Activated CD8-positive, alpha-beta memory T cell treated with anti-CD3 and anti-CD28 coated beads, Interleukin-2, amount 50 U/mL, for 1 hour (primary cell): ENCODE data around the gene P2RY6.

Experiments
- DNase-seq: peaks from one replicate; pipeline ENCODE4 v3.0.0-alpha.2; 2020; ENCODE audit errors: extremely low read depth

P2RY6 gene

DNA sequence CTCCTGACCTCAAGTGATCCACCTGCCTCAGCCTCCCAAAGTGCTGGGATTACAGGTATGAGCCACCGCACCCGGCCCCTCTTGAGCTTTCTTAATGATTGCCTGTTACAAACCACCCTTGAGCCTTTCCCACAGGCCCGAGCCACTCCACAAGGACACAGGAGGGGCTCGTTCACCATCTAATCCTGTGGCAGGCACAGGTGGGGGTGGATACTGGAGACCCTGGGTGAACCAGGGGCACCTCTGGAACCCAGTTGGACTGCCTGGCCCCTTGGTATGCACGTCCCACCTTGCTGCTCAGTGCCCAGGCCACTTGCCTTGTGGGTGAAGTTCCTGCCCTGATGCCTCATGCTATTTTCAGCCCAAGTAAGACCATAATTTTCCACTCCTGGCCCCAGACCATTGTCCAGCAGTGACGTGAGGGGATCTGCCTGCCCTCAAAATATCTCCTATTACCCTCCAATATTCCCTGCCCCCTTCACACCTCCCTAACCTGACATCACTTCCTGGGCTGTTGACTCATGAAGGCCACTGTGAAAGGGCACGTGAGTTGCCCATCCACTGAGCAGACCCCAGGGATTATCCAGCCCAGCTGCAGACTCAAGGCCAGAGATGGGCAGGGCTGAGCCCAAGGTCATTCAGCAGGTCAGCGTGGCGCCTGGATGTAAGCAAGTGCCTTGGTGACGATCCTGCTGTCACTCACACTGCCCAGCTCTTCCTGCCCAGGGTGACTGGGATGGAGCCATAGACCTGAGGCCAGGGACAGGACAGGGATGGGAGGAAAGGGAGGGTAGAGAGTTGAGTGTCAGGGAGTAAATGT, 34.5 kb upstream of the P2RY6 start:
- DNase-seq: no peak

DNA sequence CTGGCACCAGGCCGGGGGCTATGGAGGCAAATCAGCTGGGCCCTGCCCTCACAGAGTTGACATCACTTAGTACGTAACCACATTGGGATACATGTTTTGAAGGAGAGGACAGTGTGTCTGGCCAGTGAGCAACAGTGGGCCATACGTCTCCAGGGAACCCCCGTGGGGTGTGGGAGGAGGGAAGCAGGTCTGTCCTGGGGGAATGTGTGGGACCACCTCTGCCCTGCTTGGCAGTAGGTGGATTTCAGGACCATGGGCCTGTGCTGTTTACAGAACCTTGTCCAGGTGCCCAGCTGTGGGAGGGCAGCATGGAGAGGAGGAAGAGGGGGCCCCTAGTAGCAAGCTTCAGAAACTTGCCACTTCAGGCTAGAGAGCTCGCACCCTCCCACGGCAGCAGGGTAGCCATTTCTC, 33.0 kb upstream of the P2RY6 start:
- no peak for DNase-seq

DNA sequence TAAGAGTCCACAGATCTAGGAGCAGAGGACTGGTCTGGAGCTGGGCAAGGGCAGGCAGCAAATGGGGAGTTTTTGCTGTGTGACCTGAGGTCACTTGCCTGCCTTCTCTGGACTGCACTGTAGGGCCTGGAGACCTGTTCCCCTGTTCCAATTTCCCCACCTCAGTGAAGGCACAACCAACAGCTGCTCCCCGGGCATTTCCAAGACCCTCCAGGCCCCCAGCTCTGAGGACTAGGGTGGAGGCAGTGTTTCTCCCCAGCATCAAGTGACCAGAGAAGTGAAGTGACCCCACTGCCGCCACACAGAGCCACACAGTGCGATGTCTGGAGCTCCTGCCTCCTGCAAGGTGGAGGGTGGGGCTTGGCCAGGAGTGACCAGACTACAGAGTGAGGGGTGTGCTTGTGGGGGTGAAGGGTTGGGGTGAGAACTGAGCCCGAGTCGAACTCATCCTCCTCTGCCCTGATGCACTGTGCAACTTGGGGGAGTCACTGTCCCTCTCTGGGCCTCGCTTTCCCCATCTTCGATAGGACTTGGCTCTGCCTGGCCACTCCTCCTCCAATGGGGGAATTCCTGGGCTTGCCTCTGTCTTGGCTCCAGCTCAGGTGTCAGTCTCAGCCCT, 32.5 kb upstream of the P2RY6 start:
- no peak for DNase-seq

DNA sequence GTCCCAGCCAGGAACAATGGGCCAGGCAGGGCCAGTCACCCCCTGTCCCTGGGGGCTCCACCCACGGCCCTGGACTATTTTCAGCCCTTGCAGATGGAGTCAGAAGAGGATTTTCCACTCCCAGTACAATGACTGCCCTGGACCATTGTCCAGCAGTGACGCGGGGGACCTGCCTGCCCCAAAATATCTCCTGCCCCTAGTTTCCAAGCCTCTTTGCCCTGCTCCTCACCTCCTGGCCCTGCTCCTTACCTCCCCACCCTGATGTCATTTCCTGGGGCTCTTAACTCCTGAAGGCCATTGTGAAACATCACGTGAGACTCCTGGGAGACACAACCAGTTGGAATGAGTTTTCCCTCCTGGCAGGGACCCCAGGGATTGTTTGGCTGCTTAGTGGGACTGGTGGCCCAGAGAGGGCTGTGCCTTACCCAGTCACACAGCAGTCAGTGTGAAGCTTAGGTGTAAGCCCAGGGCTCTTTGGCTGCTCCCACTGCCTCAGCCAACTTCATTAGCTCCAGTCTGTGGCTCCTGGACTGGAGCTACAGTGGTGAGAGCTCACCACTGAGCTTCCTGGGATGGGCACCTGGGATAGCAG, 31.9 kb upstream of the P2RY6 start:
- no peak for DNase-seq

DNA sequence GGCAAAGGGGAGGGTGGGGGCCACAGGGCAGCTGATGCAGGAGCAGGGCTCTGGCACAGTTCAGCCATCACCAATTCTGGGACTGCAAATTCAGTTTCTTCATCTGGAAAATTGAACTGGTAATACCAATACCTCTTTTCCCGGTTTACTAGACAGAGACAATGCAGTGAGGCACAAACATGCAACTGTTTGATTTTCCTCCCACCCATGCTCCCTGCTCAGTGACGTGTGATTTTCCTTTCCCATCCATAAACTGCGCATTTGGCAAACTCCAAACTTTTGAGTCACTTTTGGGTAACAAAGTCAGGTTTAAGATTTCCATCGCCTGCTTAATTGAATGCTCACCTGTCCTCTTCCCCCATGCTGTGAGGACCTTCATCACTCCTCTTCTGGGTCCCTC, 30.8 kb upstream of the P2RY6 start:
- DNase-seq: no peak

DNA sequence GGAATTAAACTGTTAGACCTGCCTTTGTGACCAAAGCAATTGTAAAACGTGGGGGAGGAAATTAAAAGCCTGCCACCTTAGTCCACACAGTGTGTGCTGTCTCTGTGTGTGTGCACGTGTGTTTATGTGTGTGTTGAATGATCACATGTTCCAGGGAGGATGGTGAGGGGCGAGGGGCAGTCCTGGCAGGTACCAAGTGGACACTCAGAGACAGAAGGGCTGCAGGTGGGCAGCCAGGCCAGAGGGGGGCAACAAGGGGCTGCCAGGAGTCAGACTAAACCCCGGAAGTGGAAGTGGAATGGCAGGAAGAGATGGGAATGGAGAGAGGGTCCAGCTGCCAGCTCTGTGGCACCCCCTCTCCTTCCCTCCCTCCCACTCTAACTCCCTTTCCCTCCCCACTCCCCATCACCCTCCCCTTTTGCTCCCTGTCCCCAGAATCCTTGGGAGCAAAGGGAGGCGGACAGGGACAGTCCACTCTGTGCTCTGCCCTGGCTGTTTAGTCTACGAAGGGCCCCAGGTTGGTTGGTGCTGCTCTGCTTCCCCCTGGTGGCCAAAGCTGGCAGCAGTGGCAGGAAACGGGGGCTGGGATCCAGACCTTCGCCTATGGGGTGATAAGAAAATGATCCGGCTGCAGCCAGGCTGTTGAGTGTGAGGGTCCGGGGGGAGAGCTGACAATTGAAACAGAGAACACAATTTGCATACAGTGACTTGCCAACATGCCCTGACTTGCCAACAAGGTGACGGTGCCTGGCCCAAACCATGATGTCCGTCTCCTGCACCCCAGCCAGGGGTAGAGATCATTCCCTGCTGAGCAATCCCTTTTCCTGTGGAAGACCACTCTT, 29.7 kb upstream of the P2RY6 start:
- peak; percentile 9 for DNase-seq

DNA sequence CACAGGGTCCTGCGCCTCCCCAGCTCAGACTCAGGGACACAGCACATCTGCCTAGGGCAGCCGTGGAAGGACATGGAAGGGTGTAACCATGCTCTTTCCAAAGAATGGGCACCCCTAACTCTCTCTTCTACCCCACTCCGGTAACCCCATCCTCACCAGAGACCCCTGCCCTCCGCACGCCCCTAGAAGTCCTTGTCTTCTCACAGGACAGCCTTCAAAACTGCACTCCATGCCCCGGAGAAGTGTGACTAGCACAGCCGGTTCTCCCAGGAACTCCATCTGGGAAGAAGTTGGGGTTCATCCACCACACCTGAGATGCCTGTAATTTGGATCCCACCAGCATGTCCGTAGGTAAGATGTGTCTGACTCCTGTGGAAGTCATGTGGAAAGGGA, 29.0 kb upstream of the P2RY6 start:
- no peak for DNase-seq

DNA sequence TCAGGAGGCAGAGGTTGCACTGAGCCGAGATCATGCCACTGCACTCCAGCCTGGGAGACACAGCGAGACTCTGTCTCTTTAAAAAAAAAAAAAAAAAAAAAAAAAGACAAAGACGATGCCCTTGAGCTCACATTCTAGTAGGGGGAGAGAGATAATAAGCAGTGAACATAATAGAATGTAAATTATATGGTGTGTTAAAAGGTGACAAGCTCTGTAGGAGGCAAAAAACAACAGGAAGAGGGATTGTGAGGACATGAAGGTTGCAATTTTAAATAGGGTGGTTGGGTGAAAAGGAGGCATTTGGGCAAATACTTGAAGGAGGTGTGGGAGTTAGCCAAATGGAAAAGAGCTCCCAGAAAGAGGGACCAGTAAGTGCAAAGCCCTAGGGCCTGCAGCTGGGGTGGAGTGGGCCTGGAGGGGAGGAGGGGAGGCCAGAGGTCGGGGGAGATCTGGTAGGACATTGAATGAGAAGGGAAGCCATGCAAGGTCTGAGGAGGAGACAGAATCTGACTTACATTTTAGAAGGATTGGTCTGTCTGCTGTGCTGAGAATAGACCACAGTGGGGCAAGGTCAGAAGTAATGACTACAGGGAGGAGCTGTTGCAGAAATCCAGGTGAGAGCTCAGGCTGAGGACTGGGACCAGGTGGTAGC, 27.4 kb upstream of the P2RY6 start:
- DNase-seq: no peak

DNA sequence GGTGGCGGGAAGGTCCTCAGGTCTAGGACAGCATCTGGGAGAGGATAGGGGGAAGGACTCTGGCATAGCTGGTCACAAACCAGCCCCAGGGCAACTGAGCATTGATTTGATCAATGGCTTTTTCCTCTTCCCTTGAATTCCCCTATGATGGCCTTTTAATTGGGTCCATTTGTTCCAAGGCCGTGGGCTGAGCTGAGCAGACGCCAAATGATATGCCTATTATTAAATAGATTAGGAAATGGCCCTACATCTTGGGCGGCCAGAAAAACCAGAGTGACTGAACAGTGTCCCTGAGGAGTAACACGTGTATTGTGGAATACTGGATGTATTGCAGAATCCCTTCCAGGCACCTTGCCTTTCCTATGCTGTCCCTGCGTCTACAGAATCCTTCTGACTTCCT, 26.7 kb upstream of the P2RY6 start:
- no peak for DNase-seq

DNA sequence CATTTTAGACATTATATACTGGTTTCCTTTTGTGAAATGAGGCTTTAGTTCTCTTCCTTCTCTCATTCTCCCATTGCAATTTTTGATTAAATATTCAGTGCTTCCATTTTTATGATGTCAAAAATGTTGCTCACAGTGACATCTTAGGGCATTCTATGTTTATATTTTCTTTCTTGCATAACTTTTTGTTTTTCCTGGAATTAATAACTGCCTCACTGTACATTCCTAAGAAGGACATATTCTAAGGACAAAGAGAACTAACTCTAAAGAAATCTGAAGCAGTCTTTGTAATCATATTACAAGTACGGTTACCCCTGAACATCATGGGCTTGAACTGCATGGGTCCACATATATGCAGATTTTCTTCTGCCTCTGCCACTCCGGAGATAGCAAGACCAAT, 25.8 kb upstream of the P2RY6 start:
- no peak for DNase-seq

DNA sequence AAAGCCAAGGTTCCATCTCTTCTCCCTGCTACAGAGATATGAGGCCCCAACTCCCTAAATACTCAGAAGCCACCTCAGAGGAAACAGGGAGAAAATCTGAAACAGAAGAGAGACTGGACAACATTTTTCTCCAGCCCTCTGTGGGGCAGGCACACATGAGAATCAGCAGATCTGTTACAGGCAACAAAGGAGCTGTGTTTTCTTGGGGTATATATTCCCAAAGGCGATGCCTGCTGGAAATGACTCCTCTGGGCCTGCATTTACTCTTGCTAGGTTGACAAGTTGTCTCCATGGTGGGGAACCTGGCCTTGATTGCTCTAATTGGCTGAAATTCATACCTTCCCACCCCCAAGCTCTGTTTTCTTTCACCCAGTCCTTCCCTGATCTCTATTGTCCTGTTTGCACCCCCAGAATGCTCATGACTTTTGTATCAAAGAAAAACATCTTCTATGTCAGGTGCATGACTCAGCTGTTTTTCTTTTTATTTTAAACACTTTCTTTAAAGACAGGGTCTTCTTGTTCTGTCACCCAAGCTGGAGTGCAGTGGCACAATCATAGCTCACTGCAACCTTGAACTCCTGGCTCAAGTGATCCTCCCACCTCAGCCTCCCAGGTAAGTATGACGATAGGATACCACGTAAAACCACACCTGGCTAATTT, 23.5 kb upstream of the P2RY6 start:
- no peak for DNase-seq

DNA sequence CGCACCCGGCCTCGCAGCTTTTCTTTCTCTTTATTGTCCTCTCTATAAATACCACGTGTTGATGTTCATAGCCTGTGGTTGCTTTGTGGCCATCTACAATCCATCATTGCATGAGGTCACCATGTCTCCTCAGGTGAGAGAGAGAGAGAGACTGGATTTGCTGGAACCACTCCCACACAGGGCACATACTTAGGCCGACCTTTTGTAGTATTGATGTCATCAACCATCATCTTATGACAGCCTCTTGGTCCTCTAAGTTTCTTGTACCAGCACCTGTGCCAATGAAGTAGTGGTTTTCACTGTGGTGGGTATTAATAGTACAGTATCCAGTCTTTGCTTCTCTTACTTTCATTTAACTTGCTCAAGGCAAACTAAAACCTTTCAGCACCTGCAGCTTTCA, 22.8 kb upstream of the P2RY6 start:
- DNase-seq: no peak

DNA sequence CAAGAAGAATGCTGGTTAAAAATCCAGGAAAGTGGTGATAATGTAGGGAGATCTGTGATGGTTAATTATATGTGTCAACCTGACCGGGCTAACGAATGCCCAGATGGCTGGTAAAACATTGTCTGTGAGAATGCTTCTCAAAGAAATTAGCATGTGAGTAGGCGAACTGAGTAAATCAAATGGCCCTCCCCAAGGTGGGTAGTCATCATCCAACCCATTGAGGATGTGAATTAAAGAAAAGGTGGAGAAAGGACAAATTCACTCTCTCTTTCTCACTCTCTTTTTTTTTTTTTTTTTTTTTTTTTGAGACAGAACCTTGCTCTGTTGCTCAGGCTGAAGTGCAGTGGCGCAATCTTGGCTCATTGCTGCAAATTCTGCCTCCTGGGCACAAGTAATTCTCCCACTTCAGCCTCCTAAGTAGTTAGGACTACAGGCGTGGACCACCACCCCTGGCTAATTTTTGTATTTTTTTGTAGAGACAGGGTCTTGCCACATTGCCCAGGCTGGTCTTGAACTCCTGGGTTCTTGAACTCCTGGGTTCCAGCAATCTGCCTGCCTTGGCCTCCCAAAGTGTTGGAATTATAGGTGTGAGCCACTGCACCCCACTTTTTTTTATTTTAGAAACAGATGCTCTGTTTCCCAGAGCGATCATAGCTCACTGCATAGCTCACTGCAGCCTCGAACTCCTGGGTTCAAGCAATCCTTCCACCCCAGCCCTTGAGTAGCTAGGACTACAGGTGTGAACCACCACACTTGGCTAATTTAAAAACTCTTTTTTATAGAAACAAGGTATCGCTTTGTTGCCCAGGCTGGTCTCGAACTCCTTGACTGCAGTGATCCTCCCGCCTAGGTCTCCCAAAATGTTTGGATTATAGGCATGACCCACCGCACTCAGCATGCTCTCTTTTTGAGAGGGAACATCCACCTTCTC, 22.0 kb upstream of the P2RY6 start:
- no peak for DNase-seq

DNA sequence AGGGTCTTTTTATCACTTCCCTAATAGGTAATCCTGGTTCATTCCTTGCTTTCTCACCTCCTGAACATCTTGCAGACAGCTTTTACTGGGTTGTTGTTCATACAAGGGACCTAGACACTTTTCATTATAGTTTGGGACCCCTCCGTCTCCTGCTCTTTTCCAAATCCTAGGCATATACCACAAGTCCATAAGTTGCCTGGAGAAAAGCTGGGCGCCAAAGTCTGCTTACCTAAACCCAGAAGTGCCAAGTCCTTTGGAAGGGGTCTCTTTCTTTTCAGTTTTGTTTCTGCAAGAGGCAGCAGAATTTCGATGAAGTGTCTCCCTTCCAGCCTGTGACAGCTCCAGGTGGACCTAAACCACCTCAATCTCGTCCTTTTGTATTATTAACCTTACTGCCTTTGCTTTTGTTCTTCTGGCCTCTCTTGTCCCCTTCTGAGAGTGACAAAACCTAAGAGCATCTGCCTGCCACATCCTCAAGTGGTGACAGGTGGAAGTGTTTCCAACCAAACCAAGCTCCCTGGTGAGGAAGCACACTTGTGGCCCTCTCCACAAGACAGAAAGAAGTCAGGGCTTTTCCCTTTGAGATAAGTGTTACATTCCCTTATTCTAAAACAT, 19.5 kb upstream of the P2RY6 start:
- no peak for DNase-seq

DNA sequence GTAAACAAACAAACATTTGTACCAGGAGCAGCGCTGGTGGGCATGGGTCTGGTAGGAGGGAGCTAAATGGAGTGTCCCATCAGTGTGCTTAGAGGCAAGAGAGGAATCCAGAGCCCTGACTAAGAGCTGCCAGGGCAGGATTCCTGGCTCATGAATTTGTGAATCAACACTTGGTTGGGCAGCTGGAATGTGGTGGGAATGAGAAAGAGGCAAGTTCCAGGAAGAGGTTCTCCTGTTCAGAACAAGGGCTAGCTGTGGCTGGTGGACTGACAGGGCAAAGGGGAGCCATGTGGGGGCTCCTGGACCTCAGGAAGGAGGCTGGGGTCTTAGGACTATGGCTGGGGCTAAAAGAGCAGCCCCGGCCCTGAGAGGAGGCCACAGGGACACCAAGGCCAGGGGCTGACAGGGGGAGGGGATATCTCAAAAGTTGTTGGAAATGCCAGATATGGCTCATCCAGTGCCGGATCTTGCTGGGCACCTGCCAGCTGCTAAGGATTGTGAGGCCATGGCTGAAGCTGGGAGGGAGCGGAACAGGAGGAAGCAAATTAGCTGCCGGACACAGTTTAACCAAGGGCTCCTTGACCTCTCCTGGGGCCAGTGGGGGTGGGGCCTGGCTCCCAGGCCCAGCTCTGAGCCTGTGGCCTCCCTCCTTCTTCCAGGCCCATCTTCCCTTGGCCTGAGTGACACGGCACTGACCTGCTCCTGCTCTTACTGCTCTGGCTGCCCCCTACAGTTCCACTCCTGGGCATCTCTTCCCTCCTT, 14.6 kb upstream of the P2RY6 start:
- DNase-seq: no peak

DNA sequence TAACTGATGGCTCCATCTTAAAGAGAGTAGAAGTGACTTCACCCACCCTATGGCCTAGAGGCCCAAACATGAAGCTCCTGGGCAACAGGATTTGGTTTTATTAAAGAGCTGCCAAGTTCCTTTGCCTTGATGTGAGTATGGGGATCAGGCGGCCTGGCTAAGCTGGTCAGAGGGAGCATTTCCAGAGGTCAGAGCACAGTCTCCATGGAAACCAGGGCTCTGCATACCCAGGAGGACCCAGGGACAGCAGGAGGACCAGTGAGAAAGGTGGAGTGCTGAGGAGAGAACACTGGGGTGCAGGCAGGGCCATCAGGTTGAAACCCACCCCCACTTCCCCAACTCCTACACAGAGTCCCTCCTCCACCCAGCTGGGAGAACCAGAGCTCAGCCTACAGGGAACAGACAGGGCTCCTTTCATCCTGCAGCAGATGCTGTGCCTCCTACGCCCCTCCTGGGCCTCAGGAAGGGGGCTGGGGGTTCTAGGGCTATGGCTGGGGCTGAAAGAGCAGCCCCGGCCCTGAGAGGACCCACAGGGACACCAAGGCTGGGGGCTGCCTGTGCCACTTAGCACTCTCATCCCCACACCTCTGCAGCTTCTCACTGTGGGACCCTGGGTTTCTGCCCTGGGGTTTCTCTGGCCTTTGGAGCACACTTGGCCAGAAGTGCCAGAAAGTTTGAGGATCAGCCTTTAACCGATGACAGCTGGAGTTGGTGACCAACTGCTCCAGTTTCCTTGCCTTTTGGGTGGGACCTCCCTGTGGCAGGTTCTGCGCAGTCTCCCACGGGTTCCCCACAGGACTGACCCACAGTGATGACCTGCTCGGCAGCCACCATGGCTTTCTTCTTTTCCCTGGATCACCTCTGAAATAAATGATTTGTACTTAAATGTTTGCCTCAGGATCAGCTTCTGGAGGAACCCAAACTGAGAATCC, 13.8 kb upstream of the P2RY6 start:
- DNase-seq: no peak

DNA sequence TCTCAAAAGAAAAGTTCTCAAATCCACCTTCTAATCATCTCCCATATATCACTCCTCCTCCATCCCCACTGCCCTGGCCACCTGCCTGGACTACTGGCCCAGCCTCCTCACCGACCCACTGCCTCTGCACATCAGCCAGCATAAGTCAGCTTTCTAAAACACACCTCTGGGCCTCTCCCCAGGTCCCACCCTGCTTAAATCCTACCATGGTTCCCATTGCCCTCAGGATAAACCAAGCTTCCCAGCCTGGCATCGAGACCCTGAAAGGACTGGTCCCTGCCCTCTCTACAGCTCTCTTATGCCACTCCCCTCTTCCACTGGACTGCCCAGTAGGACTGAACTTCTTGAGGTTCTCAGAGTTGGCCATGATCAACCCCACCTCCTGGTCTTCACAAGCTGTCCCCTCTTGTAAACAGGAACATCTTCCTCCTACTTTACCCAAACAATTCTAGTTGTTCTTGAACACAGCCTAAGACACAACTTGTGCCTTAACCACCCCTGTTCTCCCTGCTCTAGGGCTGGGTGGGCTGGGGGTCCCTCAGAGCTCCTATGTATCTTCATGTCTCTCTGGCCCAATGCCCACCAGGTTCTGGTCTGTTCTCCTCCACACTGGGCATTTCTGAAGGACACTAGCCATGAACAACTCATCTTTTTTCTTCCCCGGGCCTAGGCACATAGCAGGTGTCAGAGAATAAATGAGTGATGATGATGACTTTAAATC, 12.6 kb upstream of the P2RY6 start:
- DNase-seq: no peak
